HG02840 (cell line): ENCODE results near the gene OR6N2.

Experiments
- ATAC-seq: cut with Tn5 transposase; IDR thresholded peaks from one replicate; pipeline ENCODE4 v1.9.1; 2021; ENCODE audit warnings: mild to moderate bottlenecking, moderate library complexity, moderate number of reproducible peaks; ENCODE audit not compliant: unreplicated experiment, low FRiP score

OR6N2 gene, protein sequence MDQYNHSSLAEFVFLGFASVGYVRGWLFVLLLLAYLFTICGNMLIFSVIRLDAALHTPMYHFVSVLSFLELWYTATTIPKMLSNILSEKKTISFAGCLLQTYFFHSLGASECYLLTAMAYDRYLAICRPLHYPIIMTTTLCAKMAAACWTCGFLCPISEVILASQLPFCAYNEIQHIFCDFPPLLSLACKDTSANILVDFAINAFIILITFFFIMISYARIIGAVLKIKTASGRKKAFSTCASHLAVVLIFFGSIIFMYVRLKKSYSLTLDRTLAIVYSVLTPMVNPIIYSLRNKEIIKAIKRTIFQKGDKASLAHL

DNA sequence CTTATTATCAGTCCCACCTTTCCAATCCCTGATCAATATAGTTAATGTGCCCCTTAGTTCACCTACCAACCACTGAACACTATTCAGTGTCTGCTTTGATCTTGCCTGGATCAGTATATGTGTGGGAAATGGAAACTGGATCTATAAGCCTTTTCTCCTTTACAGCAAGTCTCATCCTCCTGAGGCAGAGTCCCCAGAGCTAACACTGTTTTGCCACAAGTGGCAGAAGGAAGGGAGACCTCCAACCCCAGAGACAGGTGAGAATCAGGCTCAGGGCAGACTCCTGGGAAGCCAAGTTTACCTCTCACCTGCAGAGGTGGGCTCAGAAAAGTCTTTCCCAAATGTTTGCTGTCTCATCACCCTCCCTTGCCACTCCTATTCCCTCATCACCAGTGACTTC lies at the start of gene OR6N2:
TSS of gene OR6N2 (minus strand) at position 101 of the 400 bp plus-strand sequence. CDS start 3,569 bp downstream, outside the sequence.
- ATAC-seq = no peak

- ATAC-seq = peak; percentile 48
Observed at GRCh38 chr1:158830074-158830677, 49.2 kb upstream of the OR6N2 start.

- no peak for ATAC-seq
Observed at GRCh38 chr1:158821723-158822122, 40.7 kb upstream of the OR6N2 start.

GRCh38 chr1:158819461-158820443 lies 38.7 kb upstream of the OR6N2 start:
- no peak for ATAC-seq

- ATAC-seq = no peak
Observed at GRCh38 chr1:158818975-158819431, 38.0 kb upstream of the OR6N2 start.

- no peak for ATAC-seq
Observed at GRCh38 chr1:158818560-158818959, 37.6 kb upstream of the OR6N2 start.

- no peak for ATAC-seq
Observed at GRCh38 chr1:158814970-158815369, 34.0 kb upstream of the OR6N2 start.

DNA sequence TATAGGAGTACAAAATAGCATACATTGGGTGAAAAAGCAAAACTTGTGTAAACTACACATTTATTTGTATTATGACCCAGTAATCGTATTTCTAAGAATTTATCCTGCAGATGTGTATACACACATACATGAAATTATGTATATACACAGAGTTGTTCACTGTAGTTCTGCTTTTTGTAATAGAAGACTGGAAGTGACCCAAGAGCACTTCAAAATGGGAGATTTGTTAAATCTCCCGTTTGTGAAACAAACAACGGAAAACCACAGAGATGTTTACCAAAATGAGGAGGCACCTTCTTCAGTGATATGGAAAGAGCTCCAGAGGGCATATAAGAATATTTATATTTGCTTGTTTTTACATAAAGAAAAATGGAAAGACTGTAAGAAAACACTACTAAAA lies 32.2 kb upstream of the OR6N2 start:
- ATAC-seq = no peak

GRCh38 chr1:158812336-158812735 lies 31.3 kb upstream of the OR6N2 start:
- ATAC-seq = no peak

DNA sequence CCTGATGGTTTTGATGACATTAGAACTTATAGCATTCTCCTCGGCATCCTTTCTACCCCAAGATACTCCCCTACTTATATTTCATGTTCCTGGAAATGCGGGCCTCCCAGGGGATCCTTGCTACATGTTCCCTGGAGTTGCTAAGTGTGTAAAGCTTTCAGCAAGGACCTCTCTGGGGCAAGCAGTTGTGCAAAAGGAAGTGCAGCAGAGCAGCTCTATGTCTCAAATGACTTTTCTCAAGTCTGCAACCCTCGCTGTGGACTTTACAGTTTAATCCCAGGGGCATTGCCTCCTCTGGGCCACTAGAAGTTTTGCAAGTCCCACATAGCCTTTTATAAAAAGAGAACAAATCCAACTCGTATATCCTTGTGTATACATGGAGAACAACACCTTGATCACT lies 29.3 kb upstream of the OR6N2 start:
- ATAC-seq = no peak

GRCh38 chr1:158809862-158810261 lies 28.9 kb upstream of the OR6N2 start:
- no peak for ATAC-seq

DNA sequence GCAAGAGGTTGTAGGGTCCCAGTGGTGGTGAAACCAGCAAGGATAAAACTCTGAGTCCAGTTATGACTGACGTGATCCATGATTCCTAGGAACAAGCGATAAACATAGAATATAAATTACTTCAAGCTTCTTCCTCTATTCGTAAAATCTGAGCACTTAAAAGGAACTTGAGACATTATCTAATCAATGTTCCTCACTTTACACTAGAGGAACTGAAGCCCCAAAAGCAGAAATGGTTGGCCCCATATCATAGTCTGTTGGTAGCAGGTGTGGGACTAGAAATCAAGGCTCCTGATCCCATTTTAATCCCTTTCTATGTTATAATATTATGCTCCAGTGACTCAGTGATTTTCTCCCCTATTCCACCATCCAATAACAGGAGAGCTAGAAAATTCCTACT lies 28.3 kb upstream of the OR6N2 start:
- no peak for ATAC-seq

DNA sequence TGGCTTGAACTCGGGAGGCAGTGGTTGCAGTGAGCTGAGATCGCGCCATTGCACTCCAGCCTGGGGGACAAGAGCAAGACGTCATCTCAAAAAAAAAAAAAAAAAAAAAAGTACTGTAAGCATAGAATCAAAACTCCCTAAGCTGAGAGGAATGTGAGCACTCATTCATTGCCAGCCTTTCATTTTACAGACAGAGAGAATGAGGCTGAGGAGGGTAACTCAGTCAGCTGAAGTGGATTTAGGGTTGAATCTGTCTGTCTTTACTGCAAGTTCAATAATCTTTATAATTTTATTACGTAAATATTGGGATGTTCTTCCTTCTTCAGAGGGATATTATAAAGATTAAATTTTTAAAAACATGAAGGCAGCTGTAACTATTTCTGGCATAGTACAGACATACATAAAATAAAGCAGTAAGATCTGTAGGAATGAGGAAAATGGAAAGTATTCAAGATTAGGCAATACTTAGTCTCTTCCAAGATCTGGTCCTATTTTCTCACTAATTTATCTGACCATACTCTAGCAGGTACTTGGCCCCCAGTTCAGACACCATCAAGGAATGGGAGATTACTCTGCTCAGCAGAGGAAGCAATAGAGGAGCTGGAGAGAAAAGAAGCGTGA lies 26.0 kb upstream of the OR6N2 start:
- ATAC-seq = no peak

DNA sequence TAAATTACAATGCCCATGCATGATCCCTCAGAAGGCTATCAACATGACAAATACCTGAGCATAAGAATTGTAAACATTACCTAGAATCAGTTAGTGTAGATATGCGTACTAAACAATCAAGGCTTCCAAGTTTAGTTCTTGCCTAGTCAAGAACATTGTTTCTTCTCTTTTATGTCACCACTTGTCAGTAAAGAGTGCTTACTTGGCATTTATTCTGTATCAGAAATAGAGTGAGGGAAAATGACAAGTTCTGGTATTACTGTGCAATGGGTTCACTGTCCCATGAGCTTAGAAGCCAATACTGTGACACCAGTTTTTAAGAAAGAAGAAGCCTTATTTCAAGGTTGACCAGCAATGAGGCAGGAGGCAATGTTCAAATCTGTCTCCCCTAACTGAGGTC lies 22.7 kb upstream of the OR6N2 start:
- ATAC-seq = no peak

GRCh38 chr1:158801396-158801795 lies 20.4 kb upstream of the OR6N2 start:
- no peak for ATAC-seq

- ATAC-seq = no peak
Observed at GRCh38 chr1:158800526-158800925, 19.5 kb upstream of the OR6N2 start.

DNA sequence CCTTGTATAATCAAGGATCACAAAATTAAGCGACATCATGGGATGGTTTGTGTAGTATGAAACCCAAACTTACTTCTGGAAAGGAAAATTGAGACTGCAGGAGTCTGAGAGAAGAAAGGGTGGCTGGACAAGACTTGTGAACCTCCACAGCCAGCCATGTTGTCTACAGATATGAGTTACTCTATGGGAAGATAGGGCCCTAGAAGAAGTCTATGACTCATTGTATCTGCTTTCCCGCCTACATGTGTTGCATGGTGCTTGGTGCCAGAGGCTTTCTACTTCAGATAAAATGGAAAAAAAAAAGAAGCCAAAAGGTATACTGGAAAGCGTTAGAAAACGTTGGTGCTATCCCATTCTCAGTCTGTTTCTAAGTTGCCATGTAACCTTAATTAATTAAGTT lies 18.7 kb upstream of the OR6N2 start:
- ATAC-seq = no peak

DNA sequence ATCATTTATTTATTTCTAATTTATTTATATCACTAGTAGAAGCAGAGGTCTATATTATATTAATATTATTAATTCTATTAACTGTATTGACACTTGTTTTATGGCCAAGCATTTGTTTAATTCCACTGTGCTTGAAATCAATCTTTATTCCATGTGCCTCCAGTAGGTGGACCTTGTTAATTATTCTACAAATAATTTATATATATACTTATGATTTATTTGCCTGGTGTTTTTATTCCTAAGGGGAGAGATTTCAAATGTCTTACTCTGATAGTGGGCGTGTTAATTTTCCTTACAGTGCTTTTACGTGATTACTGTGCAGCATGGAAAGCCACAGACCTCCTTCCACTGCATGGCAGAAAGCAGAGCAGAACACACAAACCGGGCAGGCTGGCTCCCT lies 17.5 kb upstream of the OR6N2 start:
- no peak for ATAC-seq

DNA sequence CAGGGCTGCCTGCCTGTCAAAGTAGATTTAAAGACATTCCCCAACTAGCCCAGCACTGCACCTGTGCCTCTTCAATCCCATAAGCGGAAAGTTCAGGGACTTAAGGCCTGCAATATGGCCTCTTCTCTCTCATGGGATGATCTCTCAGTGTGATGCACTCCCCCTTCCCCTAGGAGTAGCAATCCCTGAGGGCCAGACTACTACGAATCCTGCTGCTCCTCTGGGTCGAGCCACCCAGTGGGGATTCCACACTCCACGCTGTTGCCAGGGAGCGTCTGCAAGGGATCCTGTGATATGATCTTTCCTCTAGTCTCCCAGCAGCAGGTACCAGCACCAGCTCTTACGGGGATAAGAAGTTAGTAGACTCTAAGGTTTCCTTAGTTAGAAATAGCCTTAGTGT lies 13.2 kb upstream of the OR6N2 start:
- no peak for ATAC-seq

DNA sequence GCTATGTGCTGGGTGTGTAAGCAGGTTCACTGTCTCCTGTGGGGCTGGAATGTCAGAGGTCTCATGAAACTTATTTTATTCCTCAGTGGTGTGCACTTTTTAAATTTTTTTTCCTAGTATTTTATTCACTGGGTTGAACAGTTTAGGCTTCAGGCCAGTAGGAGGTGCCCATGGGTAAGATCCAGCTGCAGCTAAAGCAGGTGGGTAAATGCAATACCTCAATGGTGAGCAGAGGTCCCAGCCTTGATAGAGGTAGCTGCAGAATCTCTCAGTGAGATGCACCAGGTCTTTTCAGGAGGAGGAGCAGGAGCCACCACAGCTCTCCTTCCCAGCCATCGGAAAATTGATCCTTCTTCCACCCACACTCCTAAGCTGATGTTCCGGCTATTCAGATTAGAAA lies 12.6 kb upstream of the OR6N2 start:
- ATAC-seq = no peak
